ENCODE results near the gene PTPRN2. TPM values are rescaled to one million over a fixed set of nuclear protein-coding genes. Genes with fewer than 3 reads are reported as not detected.

The PTPRN2 gene
- total and polyA plus RNA-seq, 2 donors (not counting 1 experiment from before 2014, with no cell fraction given), result 0.54 to 1.2 TPM

GRCh38 chr7:157575777-157576176 is 1011.8 kb downstream of the PTPRN2 start:
- Histone ChIP-seq H2AFZ (ENCODE audit: low read length) (no peak overlapping the region), H4K20me1 (ENCODE audit: control insufficient read depth, extremely low read depth, insufficient read depth, low read length) (no peaks in the 10 kb centered on the region), H3K9ac (ENCODE audit: insufficient read depth, low read length) (no peak overlapping the region), H3K9me3 (ENCODE audit: control insufficient read depth, insufficient read depth, low read depth, low read length) (no peaks in the 10 kb centered on the region), H3K4me1 (ENCODE audit: control insufficient read depth, extremely low read depth, insufficient read depth, low read length) (no peaks in the 10 kb centered on the region), H3K4me2 (ENCODE audit: extremely low read depth, insufficient read depth, low read length) (no peak overlapping the region), H3K27ac (ENCODE audit: insufficient read depth, low read length) (no peak overlapping the region), H3K79me2 (ENCODE audit: control insufficient read depth, insufficient read depth, low read length) (no peaks in the 10 kb centered on the region), H3K4me3 (replicated peaks in 1 of 4; ENCODE audit: control extremely low read depth in 1 of 4, insufficient read depth in 1 of 4, low read depth in 3 of 4, low read length in 4 of 4) (no peak overlapping the region), H3K36me3 (ENCODE audit: control insufficient read depth, insufficient read depth, low read length) (no peaks in the 10 kb centered on the region), H3K27me3 (ENCODE audit: control insufficient read depth, insufficient read depth, low read length) (no peaks in the 10 kb centered on the region)
- DNase-seq (ENCODE audit: low read depth in 2 of 2), result no peak
- TF ChIP-seq EZH2 (IDR thresholded peaks at IDR 0.05; ENCODE audit: low read length, missing control alignments), result no peak

GRCh38 chr7:157574914-157575586 is 1012.6 kb downstream of the PTPRN2 start:
- no peak for TF ChIP-seq EZH2 (IDR thresholded peaks at IDR 0.05; ENCODE audit: low read length, missing control alignments)
- TF ChIP-seq, protein P1, sequence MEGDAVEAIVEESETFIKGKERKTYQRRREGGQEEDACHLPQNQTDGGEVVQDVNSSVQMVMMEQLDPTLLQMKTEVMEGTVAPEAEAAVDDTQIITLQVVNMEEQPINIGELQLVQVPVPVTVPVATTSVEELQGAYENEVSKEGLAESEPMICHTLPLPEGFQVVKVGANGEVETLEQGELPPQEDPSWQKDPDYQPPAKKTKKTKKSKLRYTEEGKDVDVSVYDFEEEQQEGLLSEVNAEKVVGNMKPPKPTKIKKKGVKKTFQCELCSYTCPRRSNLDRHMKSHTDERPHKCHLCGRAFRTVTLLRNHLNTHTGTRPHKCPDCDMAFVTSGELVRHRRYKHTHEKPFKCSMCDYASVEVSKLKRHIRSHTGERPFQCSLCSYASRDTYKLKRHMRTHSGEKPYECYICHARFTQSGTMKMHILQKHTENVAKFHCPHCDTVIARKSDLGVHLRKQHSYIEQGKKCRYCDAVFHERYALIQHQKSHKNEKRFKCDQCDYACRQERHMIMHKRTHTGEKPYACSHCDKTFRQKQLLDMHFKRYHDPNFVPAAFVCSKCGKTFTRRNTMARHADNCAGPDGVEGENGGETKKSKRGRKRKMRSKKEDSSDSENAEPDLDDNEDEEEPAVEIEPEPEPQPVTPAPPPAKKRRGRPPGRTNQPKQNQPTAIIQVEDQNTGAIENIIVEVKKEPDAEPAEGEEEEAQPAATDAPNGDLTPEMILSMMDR (conservative IDR thresholded peaks at IDR 0.05 in 1 of 2, IDR thresholded peaks at IDR 0.05 in 1 of 2; ENCODE audit: low read depth in 1 of 2, low read length in 2 of 2), result no peak
- no peaks in the 10 kb centered on the region for H3K9me3 ChIP-seq (ENCODE audit: control insufficient read depth, insufficient read depth, low read depth, low read length)

DNA sequence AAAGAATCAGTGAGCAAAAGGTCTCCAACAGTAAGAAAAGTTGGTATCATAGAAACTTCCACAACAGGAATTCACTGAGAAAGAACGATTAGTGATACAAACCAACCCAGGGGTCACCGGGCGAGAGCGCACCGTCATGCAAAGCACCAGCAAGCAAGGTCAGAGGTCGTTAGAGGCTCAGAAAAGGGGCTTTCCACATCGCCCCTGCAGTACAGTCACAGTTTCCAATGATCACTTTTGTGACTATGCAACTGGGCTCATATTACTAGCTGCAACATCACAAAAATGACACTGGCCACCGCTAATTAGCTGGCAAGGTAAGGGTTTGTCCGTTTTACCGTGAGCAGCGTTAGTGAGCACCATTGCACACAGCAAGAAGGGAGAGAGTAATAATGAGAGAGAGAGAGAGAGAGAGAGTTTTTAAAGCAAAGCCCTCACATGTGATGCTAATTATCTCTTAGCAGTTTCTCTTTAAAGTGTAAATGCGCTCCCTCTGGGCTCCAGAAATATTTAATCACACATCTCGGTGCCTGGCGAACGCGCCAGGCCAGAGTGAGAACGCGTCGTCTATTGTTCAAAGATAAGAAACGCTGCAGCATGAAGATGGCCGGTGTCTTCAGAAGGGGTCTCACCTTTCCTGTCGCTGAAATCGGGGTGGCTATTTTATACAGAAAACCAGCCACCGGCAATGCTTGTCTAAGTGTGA is 1013.4 kb downstream of the PTPRN2 start:
- Histone ChIP-seq H3K27me3 (ENCODE audit: control insufficient read depth, insufficient read depth, low read length) (no peaks in the 10 kb centered on the region), H3K79me2 (ENCODE audit: control insufficient read depth, insufficient read depth, low read length) (no peaks in the 10 kb centered on the region), H3K9ac (ENCODE audit: insufficient read depth, low read length) (no peak overlapping the region), H3K36me3 (ENCODE audit: control insufficient read depth, insufficient read depth, low read length) (no peaks in the 10 kb centered on the region), H3K4me2 (ENCODE audit: extremely low read depth, insufficient read depth, low read length) (no peak overlapping the region), H3K4me3 (replicated peaks in 1 of 4; ENCODE audit: control extremely low read depth in 1 of 4, insufficient read depth in 1 of 4, low read depth in 3 of 4, low read length in 4 of 4) (no peak overlapping the region), H2AFZ (ENCODE audit: low read length) (no peak overlapping the region), H3K27ac (ENCODE audit: insufficient read depth, low read length) (no peak overlapping the region), H3K4me1 (ENCODE audit: control insufficient read depth, extremely low read depth, insufficient read depth, low read length) (no peaks in the 10 kb centered on the region), H4K20me1 (ENCODE audit: control insufficient read depth, extremely low read depth, insufficient read depth, low read length) (no peaks in the 10 kb centered on the region), H3K9me3 (ENCODE audit: control insufficient read depth, insufficient read depth, low read depth, low read length) (no peaks in the 10 kb centered on the region)
- no peak for TF ChIP-seq EZH2 (IDR thresholded peaks at IDR 0.05; ENCODE audit: low read length, missing control alignments)
- TF ChIP-seq, protein P1 (conservative IDR thresholded peaks at IDR 0.05 in 1 of 2, IDR thresholded peaks at IDR 0.05 in 1 of 2; ENCODE audit: low read depth in 1 of 2, low read length in 2 of 2), result no peak
- no peak for DNase-seq (ENCODE audit: low read depth in 2 of 2)

More at GRCh38 chr7:157574914-157575586, 1012.6 kb downstream of the PTPRN2 start:
- no peak overlapping the region for H3K9ac ChIP-seq (ENCODE audit: insufficient read depth, low read length)
- no peak overlapping the region for H3K4me2 ChIP-seq (ENCODE audit: extremely low read depth, insufficient read depth, low read length)
- no peak overlapping the region for H3K4me3 ChIP-seq (replicated peaks in 1 of 4; ENCODE audit: control extremely low read depth in 1 of 4, insufficient read depth in 1 of 4, low read depth in 3 of 4, low read length in 4 of 4)
- no peaks in the 10 kb centered on the region for H3K36me3 ChIP-seq (ENCODE audit: control insufficient read depth, insufficient read depth, low read length)
- no peak overlapping the region for H2AFZ ChIP-seq (ENCODE audit: low read length)
- no peak overlapping the region for H3K27ac ChIP-seq (ENCODE audit: insufficient read depth, low read length)
- no peaks in the 10 kb centered on the region for H3K4me1 ChIP-seq (ENCODE audit: control insufficient read depth, extremely low read depth, insufficient read depth, low read length)
- no peaks in the 10 kb centered on the region for H3K27me3 ChIP-seq (ENCODE audit: control insufficient read depth, insufficient read depth, low read length)
- no peaks in the 10 kb centered on the region for H3K79me2 ChIP-seq (ENCODE audit: control insufficient read depth, insufficient read depth, low read length)
- no peaks in the 10 kb centered on the region for H4K20me1 ChIP-seq (ENCODE audit: control insufficient read depth, extremely low read depth, insufficient read depth, low read length)
- DNase-seq (ENCODE audit: low read depth in 2 of 2), result no peak

Measured in fibroblast of lung (primary cell).